Nephron progenitor cell (in vitro differentiated cells): ENCODE measurements around the gene VWCE.

Experiments used
- DNase-seq: peaks from one replicate; pipeline ENCODE4 v3.0.0; 2021
- H3K27ac Mint-ChIP-seq: 2 replicates; pipeline ENCODE4 v1.8.0; 2021; ENCODE audit warnings: mild to moderate bottlenecking, moderate library complexity, mixed read lengths
- H3K27me3 Mint-ChIP-seq: 2 replicates; pipeline ENCODE4 v1.8.0; 2021; ENCODE audit warnings: mild to moderate bottlenecking, low read depth, mixed read lengths; ENCODE audit not compliant: poor library complexity
- H3K36me3 Mint-ChIP-seq: 2 replicates; pipeline ENCODE4 v1.8.0; 2021; ENCODE audit warnings: low read depth, mixed read lengths
- H3K4me1 Mint-ChIP-seq: 2 replicates; pipeline ENCODE4 v1.8.0; 2021; ENCODE audit warnings: mixed read lengths
- H3K4me3 Mint-ChIP-seq: 2 replicates; pipeline ENCODE4 v1.8.0; 2021; ENCODE audit warnings: mild to moderate bottlenecking, moderate library complexity, mixed read lengths
- H3K9me3 Mint-ChIP-seq: 2 replicates; pipeline ENCODE4 v1.8.0; 2021; ENCODE audit warnings: mild to moderate bottlenecking, moderate library complexity, mixed read lengths
- CTCF ChIP-seq: fragments of 200-600 bp; sonication (generic); IDR thresholded peaks from 2 replicates; pipeline ENCODE4 v1.5.0; 2021; ENCODE audit warnings: antibody characterized with exemption

The VWCE gene

GRCh38 chr11:61329871-61330270, 34.8 kb upstream of the VWCE start:
- Mint-ChIP-seq H3K9me3 (no peaks in the 10 kb centered on the region), H3K27ac (no peak overlapping the region), H3K4me3 (no peak overlapping the region), H3K27me3 (no peaks in the 10 kb centered on the region), H3K36me3 (peaks cover 42% of the 10 kb centered on the region), H3K4me1 (peaks cover 38% of the 10 kb centered on the region)
- TF ChIP-seq CTCF, result no peak
- no peak for DNase-seq

DNA sequence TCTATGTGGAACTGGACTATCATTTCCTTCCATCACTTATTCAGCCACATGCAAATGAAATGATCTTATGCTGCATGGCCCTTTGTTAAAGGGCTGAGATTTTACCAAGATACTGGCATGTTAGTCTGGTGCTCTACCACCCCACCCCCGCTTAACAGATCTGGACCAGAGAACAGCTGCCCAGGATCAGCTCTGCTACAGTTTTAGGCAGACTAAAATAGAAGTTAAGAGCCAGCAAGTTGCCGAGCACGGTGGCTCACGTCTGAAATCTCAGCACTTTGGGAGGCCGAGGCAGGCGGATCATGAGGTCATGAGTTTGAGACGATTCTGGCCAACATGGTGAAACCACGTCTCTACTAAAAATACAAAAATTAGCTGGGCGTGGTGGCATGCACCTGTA, 33.2 kb upstream of the VWCE start:
- peaks cover 54% of the 10 kb centered on the region for H3K36me3 Mint-ChIP-seq
- H3K9me3 Mint-ChIP-seq, result no peaks in the 10 kb centered on the region

GRCh38 chr11:61327669-61328071, 32.6 kb upstream of the VWCE start:
- H3K36me3 Mint-ChIP-seq, result peaks cover 60% of the 10 kb centered on the region
- no peak for TF ChIP-seq CTCF
- H3K27me3 Mint-ChIP-seq, result no peaks in the 10 kb centered on the region
- DNase-seq, result no peak
- no peak overlapping the region for H3K4me3 Mint-ChIP-seq
- H3K27ac Mint-ChIP-seq, result no peak overlapping the region
- H3K4me1 Mint-ChIP-seq, result peaks cover 21% of the 10 kb centered on the region
- H3K9me3 Mint-ChIP-seq, result no peaks in the 10 kb centered on the region

More for the DNA sequence above, 33.2 kb upstream of the VWCE start:
- H3K27me3 Mint-ChIP-seq, result no peaks in the 10 kb centered on the region
- TF ChIP-seq CTCF, result no peak
- H3K27ac Mint-ChIP-seq, result peak overlapping the region; percentile 42
- DNase-seq, result no peak
- peaks cover 23% of the 10 kb centered on the region for H3K4me1 Mint-ChIP-seq
- no peak overlapping the region for H3K4me3 Mint-ChIP-seq

DNA sequence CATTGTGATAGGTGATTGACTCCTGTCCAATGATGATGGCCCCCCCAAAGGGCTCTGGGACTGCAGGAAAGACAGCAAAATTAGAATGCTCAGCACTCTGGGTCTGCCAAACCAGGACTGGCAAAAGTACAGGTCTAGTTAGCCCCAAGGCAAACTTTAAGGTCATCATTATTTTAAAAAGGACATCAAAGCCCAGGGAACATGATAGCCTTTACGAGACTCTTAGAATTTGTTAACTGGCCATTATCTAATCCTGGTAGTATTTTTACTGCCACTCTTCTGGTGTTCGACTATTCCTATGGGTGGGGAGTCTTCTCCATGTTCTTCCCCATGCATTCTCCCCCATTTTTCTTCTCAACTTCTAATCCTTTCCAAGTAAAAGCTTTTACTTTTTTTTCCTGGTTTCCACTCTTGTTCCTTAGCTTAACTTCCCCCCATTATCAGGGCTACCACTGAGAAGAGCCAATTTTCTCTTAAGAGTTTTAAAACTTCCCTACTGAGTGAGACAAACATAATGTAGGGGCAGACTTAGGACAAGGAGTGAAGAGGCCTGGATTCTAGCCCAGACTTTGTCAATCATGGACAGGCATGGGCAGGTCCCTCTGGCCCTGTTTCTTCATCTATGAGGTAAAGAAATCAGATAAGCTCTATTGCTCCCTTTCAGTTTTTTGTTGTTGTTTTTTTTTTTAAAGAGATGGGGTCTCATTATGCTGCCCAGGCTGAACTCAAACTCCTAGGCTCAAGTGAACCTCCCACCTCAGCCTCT, 30.7 kb upstream of the VWCE start:
- H3K27ac Mint-ChIP-seq, result no peak overlapping the region
- H3K36me3 Mint-ChIP-seq, result peaks cover 78% of the 10 kb centered on the region
- no peaks in the 10 kb centered on the region for H3K9me3 Mint-ChIP-seq
- no peaks in the 10 kb centered on the region for H3K27me3 Mint-ChIP-seq
- DNase-seq, result no peak
- H3K4me3 Mint-ChIP-seq, result no peak overlapping the region
- peaks cover 2% of the 10 kb centered on the region for H3K4me1 Mint-ChIP-seq
- no peak for TF ChIP-seq CTCF

GRCh38 chr11:61315260-61315659, 20.1 kb upstream of the VWCE start:
- Mint-ChIP-seq H3K27ac (no peak overlapping the region), H3K36me3 (peaks cover 73% of the 10 kb centered on the region), H3K9me3 (no peaks in the 10 kb centered on the region), H3K27me3 (no peaks in the 10 kb centered on the region), H3K4me3 (no peak overlapping the region), H3K4me1 (no peaks in the 10 kb centered on the region)
- DNase-seq, result no peak
- no peak for TF ChIP-seq CTCF

DNA sequence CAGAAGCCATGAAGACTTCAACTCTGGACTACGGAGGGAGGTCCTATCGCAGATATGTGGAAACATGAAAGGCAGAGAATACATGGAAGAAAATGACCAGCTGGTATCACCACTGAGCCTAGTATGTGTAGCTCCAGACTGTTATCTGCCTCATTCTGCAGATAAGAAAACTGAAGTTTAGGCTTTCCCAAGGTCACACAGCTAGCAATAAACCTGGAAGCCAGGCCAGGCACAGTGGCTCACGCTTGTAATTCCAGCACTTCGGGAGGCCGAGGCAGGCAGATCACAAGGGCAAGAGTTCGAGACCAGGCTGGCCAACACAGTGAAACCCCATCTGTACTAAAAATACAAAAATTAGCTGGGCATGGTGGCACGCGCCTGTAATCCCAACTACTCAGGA, 15.6 kb upstream of the VWCE start:
- H3K9me3 Mint-ChIP-seq, result no peaks in the 10 kb centered on the region
- H3K27me3 Mint-ChIP-seq, result no peaks in the 10 kb centered on the region
- H3K4me1 Mint-ChIP-seq, result no peaks in the 10 kb centered on the region
- H3K4me3 Mint-ChIP-seq, result no peak overlapping the region
- peaks cover 40% of the 10 kb centered on the region for H3K36me3 Mint-ChIP-seq
- H3K27ac Mint-ChIP-seq, result no peak overlapping the region
- DNase-seq, result no peak
- TF ChIP-seq CTCF, result no peak
